Nephron (organoid): Measurements from ENCODE around the gene SLC5A1.

Experiments
- H3K27ac Mint-ChIP-seq, 3 experiments: 2 replicates each; pipeline ENCODE4 v1.8.0; 2020; ENCODE audit warnings: mixed read lengths in 3 of 3, mild to moderate bottlenecking in 2 of 3, moderate library complexity in 1 of 3
- H3K27me3 Mint-ChIP-seq: 2 replicates; pipeline ENCODE4 v1.8.0; 2021; ENCODE audit warnings: low read depth, mild to moderate bottlenecking, moderate library complexity, mixed read lengths
- H3K36me3 Mint-ChIP-seq: 2 replicates; pipeline ENCODE4 v1.8.0; 2020; ENCODE audit warnings: low read depth, mixed read lengths
- H3K4me1 Mint-ChIP-seq: 2 replicates; pipeline ENCODE4 v1.8.0; 2020; ENCODE audit warnings: mixed read lengths
- H3K4me3 Mint-ChIP-seq, 3 experiments: 2 replicates each; pipeline ENCODE4 v1.8.0; 2020; ENCODE audit warnings: mild to moderate bottlenecking in 3 of 3, mixed read lengths in 3 of 3, moderate library complexity in 2 of 3
- H3K9me3 Mint-ChIP-seq: 2 replicates; pipeline ENCODE4 v1.8.0; 2020; ENCODE audit warnings: mixed read lengths
- CTCF ChIP-seq, 3 experiments: fragments of 200-600 bp; sonication (generic); IDR thresholded peaks; one replicate each; pipeline ENCODE4 v1.5.0; 2021; ENCODE audit warnings: antibody characterized with exemption in 3 of 3; ENCODE audit not compliant: unreplicated experiment in 3 of 3

Gene SLC5A1

GRCh38 chr22:32052936-32053791 is 10.1 kb downstream of the SLC5A1 start:
- no peak for TF ChIP-seq CTCF (IDR thresholded peaks at IDR 0.05; ENCODE audit: unreplicated experiment in 3 of 3)
- Mint-ChIP-seq H3K27me3 (peaks cover 3% of the 10 kb centered on the region), H3K9me3 (no peaks in the 10 kb centered on the region), H3K27ac (no peak overlapping the region), H3K4me3 (no peak overlapping the region), H3K36me3 (no peaks in the 10 kb centered on the region), H3K4me1 (no peaks in the 10 kb centered on the region)

GRCh38 chr22:32055069-32055468 is 12.0 kb downstream of the SLC5A1 start:
- H3K27me3 Mint-ChIP-seq: peaks cover 8% of the 10 kb centered on the region
- no peaks in the 10 kb centered on the region for H3K9me3 Mint-ChIP-seq
- no peak overlapping the region for H3K4me3 Mint-ChIP-seq
- no peak for TF ChIP-seq CTCF (IDR thresholded peaks at IDR 0.05; ENCODE audit: unreplicated experiment in 3 of 3)
- no peak overlapping the region for H3K27ac Mint-ChIP-seq
- peaks cover 5% of the 10 kb centered on the region for H3K4me1 Mint-ChIP-seq
- no peaks in the 10 kb centered on the region for H3K36me3 Mint-ChIP-seq

- Mint-ChIP-seq H3K4me1 (peaks cover 5% of the 10 kb centered on the region), H3K27ac (no peak overlapping the region), H3K9me3 (no peaks in the 10 kb centered on the region), H3K36me3 (no peaks in the 10 kb centered on the region), H3K27me3 (peaks cover 18% of the 10 kb centered on the region), H3K4me3 (no peak overlapping the region)
- TF ChIP-seq CTCF (IDR thresholded peaks at IDR 0.05; ENCODE audit: unreplicated experiment in 3 of 3): no peak
Observed at GRCh38 chr22:32058656-32059260, 15.7 kb downstream of the SLC5A1 start.

- no peak overlapping the region for H3K4me3 Mint-ChIP-seq
Observed at GRCh38 chr22:32059426-32059825, 16.4 kb downstream of the SLC5A1 start.

GRCh38 chr22:32063701-32064100 is 20.6 kb downstream of the SLC5A1 start:
- peaks cover 23% of the 10 kb centered on the region for H3K27me3 Mint-ChIP-seq
- H3K9me3 Mint-ChIP-seq: no peaks in the 10 kb centered on the region
- no peaks in the 10 kb centered on the region for H3K36me3 Mint-ChIP-seq
- H3K4me1 Mint-ChIP-seq: peaks cover 5% of the 10 kb centered on the region
- no peak overlapping the region for H3K4me3 Mint-ChIP-seq
- no peak overlapping the region for H3K27ac Mint-ChIP-seq
- TF ChIP-seq CTCF (IDR thresholded peaks at IDR 0.05; ENCODE audit: unreplicated experiment in 3 of 3): no peak

More at GRCh38 chr22:32059426-32059825, 16.4 kb downstream of the SLC5A1 start:
- peaks cover 20% of the 10 kb centered on the region for H3K27me3 Mint-ChIP-seq
- no peaks in the 10 kb centered on the region for H3K9me3 Mint-ChIP-seq
- TF ChIP-seq CTCF (IDR thresholded peaks at IDR 0.05; ENCODE audit: unreplicated experiment in 3 of 3): no peak
- no peaks in the 10 kb centered on the region for H3K36me3 Mint-ChIP-seq
- peaks cover 5% of the 10 kb centered on the region for H3K4me1 Mint-ChIP-seq
- H3K27ac Mint-ChIP-seq: no peak overlapping the region
